ENCODE data around the gene MKNK2.
A peak's percentile ranks its signal among the peaks of the same experiment; 100 is the strongest.

DNA sequence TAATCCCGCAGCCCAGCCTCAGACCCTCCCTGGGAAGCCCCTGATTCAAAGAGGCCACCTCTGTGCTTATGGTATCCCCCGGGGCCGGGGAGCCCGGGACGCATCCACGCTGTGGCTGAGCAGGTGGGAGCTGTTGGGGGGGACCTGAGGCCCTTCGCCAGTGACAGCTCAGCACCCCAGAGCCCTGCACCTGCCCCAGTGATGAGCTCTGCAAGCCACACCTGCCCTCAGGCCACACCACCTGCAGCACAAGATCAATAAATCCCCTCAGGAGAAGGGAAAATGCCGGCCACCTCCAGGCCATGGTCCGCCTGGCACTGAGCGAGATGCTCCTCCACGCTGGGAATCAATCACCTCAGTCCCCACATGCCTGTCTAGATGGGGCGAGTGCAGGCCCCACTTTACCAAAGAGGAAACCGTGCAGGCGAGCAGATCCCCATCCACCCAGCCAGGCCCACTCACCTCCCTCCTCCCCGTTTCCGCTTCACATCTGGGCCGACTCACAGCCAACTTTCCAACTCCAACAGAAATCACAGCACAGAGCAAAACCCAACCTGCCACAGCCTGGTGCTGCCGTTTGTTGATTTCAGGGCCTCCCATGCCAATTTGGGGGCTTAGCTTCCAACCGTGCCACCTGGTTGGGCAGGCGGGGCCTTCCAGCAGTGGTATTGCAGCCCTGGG lies 32.3 kb upstream of the MKNK2 start:
- TF ChIP-seq FOS (IDR thresholded peaks at IDR 0.05; ENCODE audit: borderline replicate concordance, extremely low read depth, insufficient read length) = no peak
- TF ChIP-seq MYC (IDR thresholded peaks at IDR 0.05; ENCODE audit: insufficient read depth, insufficient read length, insufficient replicate concordance, low read length, severe bottlenecking) = no peak
- TF ChIP-seq POLR2A (IDR thresholded peaks at IDR 0.05; ENCODE audit: low read depth, low read length) = peak; percentile 69
- TF ChIP-seq, protein P1, sequence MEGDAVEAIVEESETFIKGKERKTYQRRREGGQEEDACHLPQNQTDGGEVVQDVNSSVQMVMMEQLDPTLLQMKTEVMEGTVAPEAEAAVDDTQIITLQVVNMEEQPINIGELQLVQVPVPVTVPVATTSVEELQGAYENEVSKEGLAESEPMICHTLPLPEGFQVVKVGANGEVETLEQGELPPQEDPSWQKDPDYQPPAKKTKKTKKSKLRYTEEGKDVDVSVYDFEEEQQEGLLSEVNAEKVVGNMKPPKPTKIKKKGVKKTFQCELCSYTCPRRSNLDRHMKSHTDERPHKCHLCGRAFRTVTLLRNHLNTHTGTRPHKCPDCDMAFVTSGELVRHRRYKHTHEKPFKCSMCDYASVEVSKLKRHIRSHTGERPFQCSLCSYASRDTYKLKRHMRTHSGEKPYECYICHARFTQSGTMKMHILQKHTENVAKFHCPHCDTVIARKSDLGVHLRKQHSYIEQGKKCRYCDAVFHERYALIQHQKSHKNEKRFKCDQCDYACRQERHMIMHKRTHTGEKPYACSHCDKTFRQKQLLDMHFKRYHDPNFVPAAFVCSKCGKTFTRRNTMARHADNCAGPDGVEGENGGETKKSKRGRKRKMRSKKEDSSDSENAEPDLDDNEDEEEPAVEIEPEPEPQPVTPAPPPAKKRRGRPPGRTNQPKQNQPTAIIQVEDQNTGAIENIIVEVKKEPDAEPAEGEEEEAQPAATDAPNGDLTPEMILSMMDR (IDR thresholded peaks at IDR 0.05 in 2 of 3, conservative IDR thresholded peaks at IDR 0.05 in 1 of 3; ENCODE audit: control insufficient read depth in 2 of 3, extremely low read depth in 1 of 3, insufficient read depth in 1 of 3, low read depth in 3 of 3, low read length in 3 of 3) = no peak
- no peak for TF ChIP-seq KAT2A (conservative IDR thresholded peaks at IDR 0.05; ENCODE audit: control insufficient read depth, low read depth, low read length)
